ENCODE data around the gene CATSPERB. TPM values are rescaled to one million over a fixed set of nuclear protein-coding genes. Genes with fewer than 3 reads are reported as not detected.
"Not testable (repeated sequence)": the region's sequence is repeated elsewhere in the genome, so short reads cannot be mapped to it uniquely, and the experiment has no call there.

CATSPERB gene
- polyA plus RNA-seq, 1 donor from 2014 or later = 0.06 TPM

GRCh38 chr14:91719839-91720238, 12.0 kb downstream of the CATSPERB start:
- H3K36me3 Mint-ChIP-seq = peaks cover 2% of the 10 kb centered on the region
- H3K4me3 Mint-ChIP-seq = no peak overlapping the region
- H3K27ac Mint-ChIP-seq = no peak overlapping the region
- peaks cover 2% of the 10 kb centered on the region for H3K27me3 Mint-ChIP-seq
- peaks cover 0 to 4% (median 0%) of the 10 kb centered on the region in 3 donors for H3K9me3 Mint-ChIP-seq
- no peaks in the 10 kb centered on the region for H3K4me1 Mint-ChIP-seq

GRCh38 chr14:91716999-91717398, 14.9 kb downstream of the CATSPERB start:
- H3K27ac Mint-ChIP-seq = no peak overlapping the region
- peaks cover 0 to 3% (median 0%) of the 10 kb centered on the region in 3 donors for H3K9me3 Mint-ChIP-seq
- no peak overlapping the region for H3K4me3 Mint-ChIP-seq
- H3K4me1 Mint-ChIP-seq = no peaks in the 10 kb centered on the region
- peaks cover 2% of the 10 kb centered on the region for H3K36me3 Mint-ChIP-seq
- peaks cover 2% of the 10 kb centered on the region for H3K27me3 Mint-ChIP-seq

GRCh38 chr14:91714805-91715204, 17.1 kb downstream of the CATSPERB start:
- peaks cover 0 to 1% (median 0%) of the 10 kb centered on the region in 3 donors for H3K4me1 Mint-ChIP-seq
- no peak overlapping the region for H3K4me3 Mint-ChIP-seq
- H3K27me3 Mint-ChIP-seq = peaks cover 2% of the 10 kb centered on the region
- peaks cover 2% of the 10 kb centered on the region for H3K36me3 Mint-ChIP-seq
- no peak overlapping the region for H3K27ac Mint-ChIP-seq
- no peaks in the 10 kb centered on the region for H3K9me3 Mint-ChIP-seq

- H3K4me1 Mint-ChIP-seq = peaks cover 0 to 2% (median 0%) of the 10 kb centered on the region in 3 donors
- H3K27me3 Mint-ChIP-seq = peaks cover 2% of the 10 kb centered on the region
- no peak overlapping the region for H3K27ac Mint-ChIP-seq
- no peaks in the 10 kb centered on the region for H3K36me3 Mint-ChIP-seq
- H3K4me3 Mint-ChIP-seq = no peak overlapping the region
- H3K9me3 Mint-ChIP-seq = peaks cover 0 to 2% (median 0%) of the 10 kb centered on the region in 3 donors
Observed at GRCh38 chr14:91708795-91709194, 23.1 kb downstream of the CATSPERB start.

- no peak overlapping the region for H3K27ac Mint-ChIP-seq
- peaks cover 0 to 2% (median 0%) of the 10 kb centered on the region in 3 donors for H3K4me1 Mint-ChIP-seq
Observed at GRCh38 chr14:91706996-91707395, 24.9 kb downstream of the CATSPERB start.

GRCh38 chr14:91694643-91695042, 37.2 kb downstream of the CATSPERB start:
- H3K36me3 Mint-ChIP-seq = peaks cover 2% of the 10 kb centered on the region
- no peak overlapping the region for H3K27ac Mint-ChIP-seq
- peaks cover 3% of the 10 kb centered on the region for H3K27me3 Mint-ChIP-seq
- H3K4me1 Mint-ChIP-seq = peaks cover 0 to 2% (median 0%) of the 10 kb centered on the region in 3 donors
- peaks cover 2 to 14% (median 9%) of the 10 kb centered on the region in 3 donors for H3K9me3 Mint-ChIP-seq
- H3K4me3 Mint-ChIP-seq = no peak overlapping the region

More at GRCh38 chr14:91706996-91707395, 24.9 kb downstream of the CATSPERB start:
- H3K36me3 Mint-ChIP-seq = no peaks in the 10 kb centered on the region
- H3K4me3 Mint-ChIP-seq = no peak overlapping the region
- H3K27me3 Mint-ChIP-seq = peaks cover 3% of the 10 kb centered on the region
- H3K9me3 Mint-ChIP-seq = peaks cover 0 to 2% (median 0%) of the 10 kb centered on the region in 3 donors

GRCh38 chr14:91693346-91693745, 38.5 kb downstream of the CATSPERB start:
- peaks cover 3% of the 10 kb centered on the region for H3K27me3 Mint-ChIP-seq
- peaks cover 2% of the 10 kb centered on the region for H3K36me3 Mint-ChIP-seq
- peaks cover 2 to 14% (median 9%) of the 10 kb centered on the region in 3 donors for H3K9me3 Mint-ChIP-seq
- H3K4me3 Mint-ChIP-seq = no peak overlapping the region
- peaks cover 0 to 2% (median 0%) of the 10 kb centered on the region in 3 donors for H3K4me1 Mint-ChIP-seq
- H3K27ac Mint-ChIP-seq = no peak overlapping the region

GRCh38 chr14:91692075-91692474, 39.8 kb downstream of the CATSPERB start:
- H3K9me3 Mint-ChIP-seq = peaks cover 0 to 9% (median 6%) of the 10 kb centered on the region in 3 donors
- peaks cover 2% of the 10 kb centered on the region for H3K36me3 Mint-ChIP-seq
- no peak overlapping the region for H3K27ac Mint-ChIP-seq
- peaks cover 0 to 2% (median 0%) of the 10 kb centered on the region in 3 donors for H3K4me1 Mint-ChIP-seq
- peaks cover under 1% of the 10 kb centered on the region for H3K27me3 Mint-ChIP-seq
- H3K4me3 Mint-ChIP-seq = no peak overlapping the region

- H3K27me3 Mint-ChIP-seq = no peaks in the 10 kb centered on the region
- peaks cover 2% of the 10 kb centered on the region for H3K36me3 Mint-ChIP-seq
- no peaks in the 10 kb centered on the region for H3K4me1 Mint-ChIP-seq
- H3K4me3 Mint-ChIP-seq = no peak overlapping the region
- no peak overlapping the region for H3K27ac Mint-ChIP-seq
- peaks cover 0 to 9% (median 6%) of the 10 kb centered on the region in 3 donors for H3K9me3 Mint-ChIP-seq
Observed at GRCh38 chr14:91689608-91690007, 42.3 kb downstream of the CATSPERB start.

GRCh38 chr14:91687436-91687835, 44.5 kb downstream of the CATSPERB start:
- not testable (repeated sequence) for H3K9me3 Mint-ChIP-seq, H3K4me1 Mint-ChIP-seq, H3K27ac Mint-ChIP-seq, H3K27me3 Mint-ChIP-seq, H3K4me3 Mint-ChIP-seq, H3K36me3 Mint-ChIP-seq

- Mint-ChIP-seq H3K4me3 (no peak overlapping the region), H3K9me3 (peaks cover 1 to 5% (median 4%) of the 10 kb centered on the region in 3 donors), H3K27me3 (no peaks in the 10 kb centered on the region), H3K36me3 (no peaks in the 10 kb centered on the region), H3K27ac (no peak overlapping the region), H3K4me1 (no peaks in the 10 kb centered on the region)
Observed at GRCh38 chr14:91685600-91685999, 46.3 kb downstream of the CATSPERB start.

GRCh38 chr14:91681893-91682563, 49.9 kb downstream of the CATSPERB start:
- Mint-ChIP-seq H3K4me3 (no peak overlapping the region), H3K36me3 (no peaks in the 10 kb centered on the region), H3K9me3 (peaks cover 0 to 8% (median 4%) of the 10 kb centered on the region in 3 donors), H3K27ac (no peak overlapping the region), H3K27me3 (no peaks in the 10 kb centered on the region), H3K4me1 (no peaks in the 10 kb centered on the region)

GRCh38 chr14:91681118-91681517, 50.8 kb downstream of the CATSPERB start:
- no peaks in the 10 kb centered on the region for H3K4me1 Mint-ChIP-seq
- no peaks in the 10 kb centered on the region for H3K36me3 Mint-ChIP-seq
- H3K27ac Mint-ChIP-seq = no peak overlapping the region
- H3K9me3 Mint-ChIP-seq = peaks cover 0 to 8% (median 4%) of the 10 kb centered on the region in 3 donors
- H3K27me3 Mint-ChIP-seq = no peaks in the 10 kb centered on the region
- H3K4me3 Mint-ChIP-seq = no peak overlapping the region

GRCh38 chr14:91679273-91679672, 52.6 kb downstream of the CATSPERB start:
- Mint-ChIP-seq H3K4me3 (no peak overlapping the region), H3K9me3 (peaks cover 0 to 8% (median 4%) of the 10 kb centered on the region in 3 donors), H3K4me1 (no peaks in the 10 kb centered on the region), H3K27ac (no peak overlapping the region), H3K36me3 (no peaks in the 10 kb centered on the region), H3K27me3 (no peaks in the 10 kb centered on the region)

GRCh38 chr14:91677687-91678086, 54.2 kb downstream of the CATSPERB start:
- H3K27me3 Mint-ChIP-seq, H3K4me1 Mint-ChIP-seq, H3K27ac Mint-ChIP-seq, H3K36me3 Mint-ChIP-seq, H3K9me3 Mint-ChIP-seq, H3K4me3 Mint-ChIP-seq: not testable (repeated sequence)

GRCh38 chr14:91674911-91675310, 57.0 kb downstream of the CATSPERB start:
- Mint-ChIP-seq H3K27ac (no peak overlapping the region), H3K4me3 (no peak overlapping the region), H3K4me1 (peaks cover 0 to 2% (median 0%) of the 10 kb centered on the region in 3 donors), H3K36me3 (no peaks in the 10 kb centered on the region), H3K27me3 (no peaks in the 10 kb centered on the region), H3K9me3 (peaks cover 0 to 5% (median 2%) of the 10 kb centered on the region in 3 donors)

Measured in IgD-negative memory B cell (primary cell).